GM12891 (cell line): ENCODE data around the gene UNC13A.

Experiments used
- POLR2A ChIP-seq: IDR thresholded peaks from 2 replicates; pipeline ENCODE4 v1.6.1; 2011; ENCODE audit warnings: low read depth, low read length, control low read depth
- POLR2AphosphoS5 ChIP-seq: IDR thresholded peaks from 2 replicates; pipeline ENCODE4 v1.6.1; 2011; ENCODE audit warnings: low read depth, low read length, control low read depth
- POU2F2 ChIP-seq: IDR thresholded peaks from 2 replicates; pipeline ENCODE4 v1.6.1; 2011; ENCODE audit warnings: low read depth, mild to moderate bottlenecking, control low read depth, low read length, moderate library complexity
- SPI1 ChIP-seq: IDR thresholded peaks from 2 replicates; pipeline ENCODE4 v1.6.1; 2011; ENCODE audit warnings: low read depth, low read length, control low read depth
- TAF1 ChIP-seq: IDR thresholded peaks from 2 replicates; pipeline ENCODE4 v1.6.1; 2011; ENCODE audit warnings: low read depth, low read length, control low read depth

DNA sequence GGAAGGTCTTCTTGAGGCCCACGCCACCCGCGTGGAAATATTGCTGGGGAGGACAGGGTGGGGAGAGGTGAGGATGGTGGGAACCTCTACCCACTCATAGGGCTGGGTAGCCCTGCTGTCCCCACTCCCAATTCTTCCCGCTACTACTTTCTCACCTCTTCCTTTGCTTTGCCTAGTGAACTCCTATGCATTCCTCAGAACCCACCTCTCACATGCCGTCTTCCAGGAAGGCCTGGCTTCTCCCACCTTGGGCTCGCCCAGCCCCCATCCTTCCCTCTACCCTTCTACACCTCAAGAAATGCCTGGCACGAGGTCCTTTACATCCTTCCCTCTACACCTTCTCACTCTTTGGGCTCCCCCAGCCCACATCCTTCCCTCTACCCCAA is 70.4 kb downstream of the UNC13A start:
- no peak for TF ChIP-seq POLR2A
- TF ChIP-seq TAF1, result no peak
- no peak for TF ChIP-seq POLR2AphosphoS5
- TF ChIP-seq SPI1, result no peak
- TF ChIP-seq POU2F2, result no peak
